HG02610 (cell line): ENCODE results near the gene TMEM80.
"Not testable (repeated sequence)": the region's sequence is repeated elsewhere in the genome, so short reads cannot be mapped to it uniquely, and the experiment has no call there.

ENCODE experiments used
- ATAC-seq: cut with Tn5 transposase; IDR thresholded peaks from one replicate; pipeline ENCODE4 v1.9.1; 2021; ENCODE audit warnings: mild to moderate bottlenecking, moderate library complexity; ENCODE audit not compliant: unreplicated experiment

The TMEM80 gene

DNA sequence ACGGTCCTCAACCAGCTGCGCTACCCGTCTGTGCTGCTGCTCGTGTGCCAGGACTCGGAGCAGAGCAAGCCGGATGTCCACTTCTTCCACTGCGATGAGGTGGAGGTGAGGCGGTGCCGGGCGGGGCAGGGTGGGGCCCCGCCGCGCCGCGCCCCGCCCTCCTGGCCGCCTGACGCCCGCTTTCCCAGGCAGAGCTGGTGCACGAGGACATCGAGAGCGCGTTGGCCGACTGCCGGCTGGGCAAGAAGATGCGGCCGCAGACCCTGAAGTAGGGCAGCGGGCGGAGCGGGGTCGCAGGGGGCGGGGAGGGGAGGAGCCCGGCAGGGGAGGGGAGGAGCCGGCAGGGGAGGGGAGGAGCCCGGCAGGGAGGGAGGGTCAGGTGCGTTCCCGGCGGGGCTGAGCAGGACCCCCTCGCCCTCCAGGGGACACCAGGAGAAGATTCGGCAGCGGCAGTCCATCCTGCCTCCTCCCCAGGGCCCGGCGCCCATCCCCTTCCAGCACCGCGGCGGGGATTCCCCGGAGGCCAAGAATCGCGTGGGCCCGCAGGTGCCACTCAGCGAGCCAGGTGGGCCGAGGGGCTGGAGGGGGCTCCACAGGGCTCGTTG, 25.1 kb downstream of the TMEM80 start:
- ATAC-seq, result no peak

DNA sequence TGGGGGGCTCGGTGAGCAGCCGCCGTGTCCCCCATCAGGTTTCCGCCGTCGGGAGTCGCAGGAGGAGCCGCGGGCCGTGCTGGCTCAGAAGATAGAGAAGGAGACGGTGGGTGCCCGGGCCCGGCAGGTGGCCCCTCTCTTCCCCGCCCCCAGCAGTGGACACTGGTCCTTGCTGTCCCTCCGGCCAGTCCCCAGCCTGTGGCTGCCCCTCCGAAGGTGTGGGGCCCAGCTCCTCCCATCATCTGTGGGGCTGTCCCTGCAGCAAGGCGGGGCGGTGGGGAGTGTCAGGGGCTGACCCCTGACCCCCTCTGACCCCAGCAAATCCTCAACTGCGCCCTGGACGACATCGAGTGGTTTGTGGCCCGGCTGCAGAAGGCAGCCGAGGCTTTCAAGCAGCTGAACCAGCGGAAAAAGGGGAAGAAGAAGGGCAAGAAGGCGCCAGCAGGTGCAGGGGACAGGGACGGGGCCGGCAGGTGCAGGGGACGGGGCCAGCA, 25.7 kb downstream of the TMEM80 start:
- no peak for ATAC-seq

DNA sequence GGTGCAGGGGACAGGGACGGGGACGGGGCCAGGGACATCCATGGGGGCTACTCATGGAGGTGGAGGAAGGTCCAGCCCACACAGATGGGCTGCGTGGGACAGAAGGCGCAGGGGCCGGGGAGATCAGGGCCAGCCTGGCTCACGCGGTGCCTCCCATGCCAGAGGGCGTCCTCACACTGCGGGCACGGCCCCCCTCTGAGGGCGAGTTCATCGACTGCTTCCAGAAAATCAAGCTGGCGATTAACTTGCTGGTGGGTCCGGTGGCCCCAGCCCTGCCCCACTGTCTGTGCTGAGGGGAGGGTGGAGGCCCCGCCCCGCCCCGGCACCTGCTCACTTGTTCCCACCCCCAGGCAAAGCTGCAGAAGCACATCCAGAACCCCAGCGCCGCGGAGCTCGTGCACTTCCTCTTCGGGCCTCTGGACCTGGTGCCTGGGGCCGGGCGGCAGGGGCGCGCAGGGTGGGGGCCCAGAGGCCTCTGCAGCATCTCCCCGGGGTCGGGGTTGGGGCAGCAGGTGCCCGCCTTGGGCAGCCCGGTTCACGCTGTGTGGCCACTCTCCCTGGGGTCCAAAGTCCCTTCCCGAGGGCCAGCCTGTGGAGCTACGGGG, 26.2 kb downstream of the TMEM80 start:
- ATAC-seq, result no peak

GRCh38 chr11:722346-722811, 26.8 kb downstream of the TMEM80 start:
- ATAC-seq, result no peak

DNA sequence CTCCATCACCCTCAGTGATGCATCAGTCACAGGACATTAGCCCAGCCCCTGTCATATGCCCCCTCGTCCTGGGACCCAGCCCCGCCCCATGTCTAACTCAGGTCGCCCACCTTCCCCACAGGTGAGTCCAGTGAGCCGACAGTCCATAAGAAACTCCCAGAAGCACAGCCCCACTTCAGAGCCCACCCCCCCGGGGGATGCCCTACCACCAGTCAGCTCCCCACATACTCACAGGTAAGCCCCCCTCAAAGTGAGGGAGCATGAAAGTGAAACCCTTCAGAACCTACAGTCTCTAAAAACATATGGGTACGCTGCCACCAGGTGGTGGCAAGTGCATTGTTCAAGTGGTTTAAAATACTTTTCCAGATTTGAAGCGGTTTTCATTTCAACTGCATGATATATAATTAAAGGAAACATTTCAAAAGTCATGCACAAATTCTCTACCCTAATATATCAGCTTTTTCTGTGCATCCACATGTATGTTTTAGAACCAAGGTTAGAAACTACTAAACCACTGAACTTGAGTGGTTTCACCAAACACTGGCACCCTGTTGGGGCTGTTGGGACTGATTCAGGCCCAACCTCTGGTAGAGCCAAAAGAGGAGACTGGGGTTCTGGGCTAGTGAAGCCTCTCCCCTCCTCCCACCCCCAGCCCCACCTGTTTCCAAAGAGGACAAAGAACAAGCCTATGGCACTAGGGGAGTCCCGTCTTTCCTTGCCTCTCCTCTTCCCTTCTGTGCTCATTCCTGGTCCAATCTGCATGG, 27.7 kb downstream of the TMEM80 start:
- ATAC-seq, result no peak

GRCh38 chr11:724049-724777, 28.6 kb downstream of the TMEM80 start:
- no peak for ATAC-seq

GRCh38 chr11:724778-725386, 29.3 kb downstream of the TMEM80 start:
- ATAC-seq, result no peak

DNA sequence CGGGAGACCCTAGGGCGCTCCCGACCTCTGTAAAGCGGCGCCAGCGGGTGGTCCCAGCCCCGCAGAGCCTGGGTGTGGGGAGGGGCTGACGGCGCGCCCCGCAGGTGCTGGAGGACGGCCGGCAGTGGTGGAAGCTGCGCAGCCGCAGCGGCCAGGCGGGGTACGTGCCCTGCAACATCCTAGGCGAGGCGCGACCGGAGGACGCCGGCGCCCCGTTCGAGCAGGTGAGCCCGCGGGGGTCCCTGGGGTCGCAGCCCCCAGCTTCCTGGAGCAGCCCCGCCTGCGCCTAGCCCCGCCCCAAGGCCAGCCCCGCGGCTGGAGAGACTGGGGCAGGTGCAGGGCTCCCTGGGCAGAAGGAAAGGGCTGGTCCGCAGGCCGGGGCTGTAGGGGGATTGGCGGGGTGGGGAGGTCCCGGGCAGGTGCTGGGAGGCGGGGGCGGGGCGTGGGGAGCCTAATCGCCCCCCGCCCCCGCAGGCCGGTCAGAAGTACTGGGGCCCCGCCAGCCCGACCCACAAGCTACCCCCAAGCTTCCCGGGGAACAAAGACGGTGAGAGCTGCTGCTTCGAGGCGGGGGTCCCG, 30.1 kb downstream of the TMEM80 start:
- no peak for ATAC-seq

GRCh38 chr11:726278-727220, 30.9 kb downstream of the TMEM80 start:
- ATAC-seq, result no peak

GRCh38 chr11:727281-727701, 31.7 kb downstream of the TMEM80 start:
- ATAC-seq, result no peak

- no peak for ATAC-seq
Observed at GRCh38 chr11:727859-728748, 32.5 kb downstream of the TMEM80 start.

DNA sequence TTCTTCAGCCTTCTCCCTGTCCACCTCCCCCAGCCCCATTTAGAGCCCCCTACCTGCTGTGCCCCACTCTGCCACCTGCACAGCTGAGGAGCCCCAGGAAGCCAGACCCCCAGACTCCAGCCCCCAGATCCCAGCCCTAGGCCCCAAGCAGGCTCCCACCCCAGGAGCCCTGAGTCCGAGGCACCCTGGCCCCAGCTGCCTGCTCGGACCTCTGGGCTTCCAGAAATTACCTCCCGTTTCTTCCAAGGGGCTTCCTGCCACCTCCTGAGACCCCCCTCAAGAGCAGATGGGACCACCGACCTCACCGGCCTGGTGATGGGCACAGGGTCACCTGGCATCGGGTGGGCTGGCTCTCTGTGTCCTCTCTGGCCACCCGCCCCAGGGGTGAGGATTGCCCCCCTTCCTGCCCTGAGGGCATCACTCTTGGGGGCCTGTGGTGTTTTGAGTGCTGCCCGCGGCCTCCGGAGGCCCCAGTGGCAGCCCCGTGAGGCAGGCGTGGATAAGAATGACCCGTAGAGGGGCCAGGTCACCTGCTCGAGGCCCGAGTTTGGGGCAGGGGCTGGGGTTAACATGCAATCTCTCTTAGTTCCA, 33.4 kb downstream of the TMEM80 start:
- ATAC-seq, result no peak

DNA sequence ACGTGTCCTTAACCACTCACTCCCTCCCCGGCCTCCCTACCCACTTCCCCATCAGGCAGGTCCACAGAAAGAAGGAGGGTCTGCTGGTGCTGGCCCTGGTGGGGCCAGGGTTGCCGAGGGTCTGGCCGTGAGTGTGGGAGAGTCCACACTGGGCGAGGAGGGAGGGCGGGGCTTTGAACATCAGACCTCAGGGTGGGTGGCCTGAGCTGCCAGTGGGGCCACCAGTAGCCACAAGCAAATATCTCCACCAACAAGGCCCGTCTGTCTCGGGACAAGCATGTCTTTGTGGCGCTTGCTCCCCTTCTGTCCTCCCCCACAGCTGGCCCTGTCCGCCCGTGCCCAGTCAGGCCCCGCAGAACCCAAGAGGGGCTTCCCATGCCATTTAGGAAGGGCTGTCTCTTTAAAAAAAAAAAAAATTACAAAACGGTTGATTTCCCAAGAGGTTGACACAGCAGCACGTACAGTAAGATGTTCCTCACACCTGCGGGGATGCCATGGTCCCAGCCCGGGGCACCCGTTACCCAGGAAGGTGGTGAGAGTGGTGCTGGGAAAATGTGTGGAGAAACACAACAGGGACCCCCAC, 34.0 kb downstream of the TMEM80 start:
- ATAC-seq, result no peak

DNA sequence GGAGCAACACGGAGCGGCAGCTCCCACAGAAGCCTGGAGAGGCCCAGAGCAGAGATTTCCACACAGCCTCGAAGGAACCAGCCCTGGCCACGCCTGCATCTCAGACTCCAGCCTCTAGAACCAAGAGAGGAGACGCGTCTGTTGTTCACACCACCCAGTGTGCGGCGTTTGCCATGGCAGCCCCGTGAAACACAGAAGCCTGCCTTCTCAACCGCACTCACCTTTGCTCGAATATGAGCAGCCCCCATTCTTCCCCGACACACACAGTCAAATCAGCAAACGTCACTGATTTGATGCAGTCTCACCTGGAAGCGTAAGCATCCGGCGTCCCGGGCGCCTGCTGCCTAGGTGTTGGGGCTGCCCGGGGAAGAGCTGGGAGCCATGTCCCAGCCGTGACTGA, 37.5 kb downstream of the TMEM80 start:
- no peak for ATAC-seq

GRCh38 chr11:734541-734940, 38.9 kb downstream of the TMEM80 start:
- not testable (repeated sequence) for ATAC-seq

DNA sequence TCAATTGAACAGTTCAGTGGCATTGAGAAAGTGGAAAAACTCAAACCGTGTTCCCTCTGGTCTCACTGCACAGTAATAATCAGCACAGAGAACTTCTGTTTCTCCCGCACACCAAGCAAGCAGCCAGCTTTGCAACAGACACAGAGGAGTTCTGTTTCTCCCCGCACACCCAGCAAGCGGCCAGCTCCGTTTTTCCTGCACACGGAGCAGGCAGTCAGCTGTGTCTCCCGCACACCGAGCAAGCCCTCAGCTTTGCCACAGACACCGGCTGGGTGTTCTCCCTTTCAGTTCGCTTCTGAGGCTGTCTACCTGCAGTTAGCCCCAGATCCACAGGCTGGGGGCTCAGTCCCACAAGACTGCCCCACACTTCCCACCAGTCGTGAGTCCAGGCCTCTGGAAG, 41.8 kb downstream of the TMEM80 start:
- ATAC-seq, result no peak

- not testable (repeated sequence) for ATAC-seq
Observed at GRCh38 chr11:737899-738298, 42.3 kb downstream of the TMEM80 start.

DNA sequence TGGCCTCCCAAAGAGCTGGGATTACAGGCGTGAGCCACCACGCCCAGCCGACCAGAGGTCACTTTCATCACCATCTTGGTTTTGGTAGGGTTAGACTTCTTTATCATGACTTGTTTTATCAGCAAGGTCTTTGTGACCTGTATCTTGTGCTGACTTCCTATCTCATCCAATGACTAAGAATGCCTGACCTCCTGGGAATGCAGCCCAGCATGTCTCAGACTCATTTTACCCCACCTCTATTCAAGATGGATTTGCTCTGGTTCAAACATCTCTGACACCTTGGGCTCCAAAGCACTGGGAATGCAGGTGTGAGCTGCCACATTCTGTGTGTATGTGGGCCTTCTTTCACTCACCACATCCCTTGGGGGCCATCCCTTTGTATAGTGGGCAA, 46.5 kb downstream of the TMEM80 start:
- no peak for ATAC-seq
